Glutamatergic neuron (in vitro differentiated cells): Measurements from ENCODE around the gene DCAF12. TPM values are rescaled to one million over a fixed set of nuclear protein-coding genes. Genes with fewer than 3 reads are reported as not detected.

Experiments used
- DNase-seq: peaks from one replicate; pipeline ENCODE4 v3.0.0; 2022
- H3K27ac Mint-ChIP-seq: one replicate; pipeline ENCODE4 v1.8.0; 2020; ENCODE audit warnings: mild to moderate bottlenecking, mixed read lengths, inconsistent platforms; ENCODE audit not compliant: unreplicated experiment
- H3K27me3 Mint-ChIP-seq: one replicate; pipeline ENCODE4 v1.8.0; 2020; ENCODE audit warnings: mild to moderate bottlenecking, moderate library complexity, mixed read lengths, inconsistent platforms; ENCODE audit not compliant: unreplicated experiment
- H3K36me3 Mint-ChIP-seq: one replicate; pipeline ENCODE4 v1.8.0; 2020; ENCODE audit warnings: mild to moderate bottlenecking, mixed read lengths, inconsistent platforms; ENCODE audit not compliant: unreplicated experiment
- H3K4me1 Mint-ChIP-seq: one replicate; pipeline ENCODE4 v1.8.0; 2020; ENCODE audit warnings: mild to moderate bottlenecking, low read depth, mixed read lengths, inconsistent platforms; ENCODE audit not compliant: unreplicated experiment
- H3K4me3 Mint-ChIP-seq: one replicate; pipeline ENCODE4 v1.8.0; 2020; ENCODE audit warnings: mild to moderate bottlenecking, mixed read lengths, inconsistent platforms; ENCODE audit not compliant: unreplicated experiment
- H3K9me3 Mint-ChIP-seq: one replicate; pipeline ENCODE4 v1.8.0; 2020; ENCODE audit warnings: mild to moderate bottlenecking, moderate library complexity, mixed read lengths, inconsistent platforms; ENCODE audit not compliant: unreplicated experiment
- long read RNA-seq: library from polyadenylated mRNA; unstranded; transcript quantifications from one replicate; pipeline ENCODE4 v2.0.0, GENCODE V29; 2020; ENCODE audit not compliant: unreplicated experiment
- total RNA-seq: library from RNA; stranded (reverse); fragmentation: NEBNext Ultra II Directional; extraction: Animal tissue kit (Norgen Biotek cat#: 25700); gene quantifications from one replicate; pipeline ENCODE4 v1.2.1, GENCODE V29; 2021; ENCODE audit not compliant: unreplicated experiment
- TF ChIP-seq, protein P1 (sequence below): fragments of 200-600 bp; sonication (generic); IDR thresholded peaks from one replicate; pipeline ENCODE4 v1.5.0; 2021; ENCODE audit not compliant: partially characterized antibody, unreplicated experiment

Gene DCAF12
- total RNA-seq = 37.9 TPM
- long read RNA-seq, transcript DCAF12-201 (9 exons, 3,667 nt) = major isoform, 6 of 15 reads
- long read RNA-seq, partial matches to known transcripts = 8 of 15 reads
- long read RNA-seq, other reads (novel, unspliced or antisense) = 1 of 15 reads

DNA sequence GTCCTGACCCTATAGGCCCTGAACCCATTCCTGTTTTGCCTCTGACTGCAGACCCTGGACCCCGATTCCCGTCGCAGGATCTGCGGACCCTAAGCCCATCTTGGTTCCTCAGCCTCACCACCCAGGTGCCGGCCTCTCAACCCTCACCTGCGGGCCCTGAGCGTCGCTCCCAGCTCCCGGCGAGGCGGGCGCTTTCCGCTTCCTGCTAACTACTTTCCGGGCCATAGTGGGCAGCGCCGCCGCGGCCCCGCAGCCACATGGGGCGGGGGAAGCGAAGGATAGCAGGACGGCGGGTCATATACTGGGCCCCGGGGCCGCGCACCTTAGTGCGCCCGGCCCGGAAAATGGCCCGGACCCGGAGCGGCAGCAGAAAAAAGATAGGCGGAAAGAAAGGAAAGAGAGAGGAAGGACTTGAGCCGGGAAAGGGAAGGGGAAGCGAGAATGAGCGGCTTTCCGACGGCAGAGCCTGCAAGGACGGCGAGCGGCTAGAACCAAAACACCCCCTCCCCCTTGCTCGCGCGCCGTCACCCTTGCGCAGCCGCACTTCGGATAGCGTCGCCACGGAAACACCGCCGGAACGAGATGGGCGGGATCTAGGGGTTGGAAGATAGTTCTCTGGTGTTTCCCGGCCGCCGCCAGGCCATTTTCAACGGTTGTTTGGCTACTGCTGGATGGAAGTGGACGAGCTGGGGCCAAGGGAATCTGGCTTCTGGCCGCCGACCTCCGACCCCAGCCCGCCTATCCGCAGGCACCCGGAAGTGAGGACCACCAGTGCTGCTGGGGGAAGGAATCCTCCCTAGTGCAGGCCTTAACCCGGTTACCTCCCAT is at the start of gene DCAF12:
TSS of gene DCAF12 (minus strand) at position 492 of the 828 bp plus-strand sequence. CDS start at position 225, 267 bp downstream.
- H3K4me3 Mint-ChIP-seq = peak within 1 kb of the TSS; percentile 94
- H3K27me3 Mint-ChIP-seq = peaks cover 5% of the 10 kb centered on the region
- peak; percentile 93 for DNase-seq
- peak within 1 kb of the TSS; percentile 95 for H3K27ac Mint-ChIP-seq
- H3K9me3 Mint-ChIP-seq = peaks cover 9% of the 10 kb centered on the region
- peaks cover 11% of the 10 kb centered on the region for H3K4me1 Mint-ChIP-seq
- no peaks in the 10 kb centered on the region for H3K36me3 Mint-ChIP-seq
- TF ChIP-seq, protein P1, sequence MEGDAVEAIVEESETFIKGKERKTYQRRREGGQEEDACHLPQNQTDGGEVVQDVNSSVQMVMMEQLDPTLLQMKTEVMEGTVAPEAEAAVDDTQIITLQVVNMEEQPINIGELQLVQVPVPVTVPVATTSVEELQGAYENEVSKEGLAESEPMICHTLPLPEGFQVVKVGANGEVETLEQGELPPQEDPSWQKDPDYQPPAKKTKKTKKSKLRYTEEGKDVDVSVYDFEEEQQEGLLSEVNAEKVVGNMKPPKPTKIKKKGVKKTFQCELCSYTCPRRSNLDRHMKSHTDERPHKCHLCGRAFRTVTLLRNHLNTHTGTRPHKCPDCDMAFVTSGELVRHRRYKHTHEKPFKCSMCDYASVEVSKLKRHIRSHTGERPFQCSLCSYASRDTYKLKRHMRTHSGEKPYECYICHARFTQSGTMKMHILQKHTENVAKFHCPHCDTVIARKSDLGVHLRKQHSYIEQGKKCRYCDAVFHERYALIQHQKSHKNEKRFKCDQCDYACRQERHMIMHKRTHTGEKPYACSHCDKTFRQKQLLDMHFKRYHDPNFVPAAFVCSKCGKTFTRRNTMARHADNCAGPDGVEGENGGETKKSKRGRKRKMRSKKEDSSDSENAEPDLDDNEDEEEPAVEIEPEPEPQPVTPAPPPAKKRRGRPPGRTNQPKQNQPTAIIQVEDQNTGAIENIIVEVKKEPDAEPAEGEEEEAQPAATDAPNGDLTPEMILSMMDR = no peak

DNA sequence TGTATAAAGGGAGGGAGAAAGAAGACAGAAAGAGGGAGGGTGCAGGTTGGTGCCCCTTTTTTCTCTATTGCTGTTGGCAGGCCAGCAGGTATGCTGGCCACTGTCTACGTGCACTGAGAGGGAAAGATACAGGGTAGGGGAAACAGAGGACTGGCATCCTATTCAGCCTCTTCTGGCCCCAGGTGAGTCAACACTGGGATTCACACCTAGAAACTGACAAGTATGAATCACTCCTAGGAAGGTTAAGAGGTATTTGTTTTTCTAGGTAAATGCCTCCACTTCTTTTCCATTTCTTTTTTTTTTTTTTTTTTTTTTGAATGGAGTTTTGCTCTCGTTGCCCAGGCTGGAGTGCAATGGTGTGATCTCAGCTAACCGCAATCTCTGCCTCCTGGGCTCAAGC is 49.6 kb upstream of the DCAF12 start:
- no peaks in the 10 kb centered on the region for H3K36me3 Mint-ChIP-seq
- no peak overlapping the region for H3K27ac Mint-ChIP-seq
- TF ChIP-seq, protein P1 = no peak
- no peaks in the 10 kb centered on the region for H3K4me1 Mint-ChIP-seq
- H3K27me3 Mint-ChIP-seq = peaks cover 9% of the 10 kb centered on the region
- DNase-seq = no peak
- H3K9me3 Mint-ChIP-seq = peaks cover 10% of the 10 kb centered on the region
- no peak overlapping the region for H3K4me3 Mint-ChIP-seq

DNA sequence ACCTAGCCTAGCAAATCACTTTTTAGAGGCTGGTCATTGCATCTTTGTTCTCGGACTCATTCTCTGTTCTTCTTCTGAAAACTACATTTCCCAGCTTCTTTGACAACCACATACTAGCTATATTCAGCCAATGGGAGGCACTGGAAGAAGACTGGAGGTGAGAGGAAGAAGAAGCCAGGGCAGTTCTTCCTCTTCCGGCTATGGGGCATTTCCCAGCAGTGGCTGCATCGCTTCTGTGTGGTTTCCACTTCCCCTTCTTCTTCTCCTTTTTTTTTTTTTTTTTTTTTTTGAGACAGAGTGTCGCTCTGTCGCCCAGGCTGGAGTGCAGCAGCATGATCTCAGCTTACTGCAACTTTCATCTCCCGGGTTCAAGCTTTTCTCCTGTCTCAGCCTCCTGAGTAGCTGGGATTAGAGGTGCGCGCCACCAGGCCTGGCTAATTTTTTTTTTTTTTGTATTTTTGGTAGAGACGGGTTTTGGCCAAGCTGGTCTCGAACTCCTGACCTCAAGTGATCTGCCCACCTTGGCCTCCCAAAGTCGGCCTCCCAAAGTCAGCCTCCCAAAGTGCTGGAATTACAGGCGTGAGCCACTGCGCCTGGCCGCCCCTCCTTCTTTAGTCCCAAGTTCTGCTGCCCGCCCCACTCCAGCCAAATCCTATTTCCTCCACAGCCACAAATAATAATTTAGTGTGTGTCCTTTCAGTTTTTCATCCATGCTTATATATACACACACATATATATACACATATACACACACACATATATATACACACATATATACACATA is 45.4 kb upstream of the DCAF12 start:
- TF ChIP-seq, protein P1 = no peak
- peaks cover 5% of the 10 kb centered on the region for H3K27me3 Mint-ChIP-seq
- no peak for DNase-seq

GRCh38 chr9:34170237-34170991 is 43.9 kb upstream of the DCAF12 start:
- Mint-ChIP-seq H3K27me3 (peaks cover 5% of the 10 kb centered on the region), H3K4me3 (no peak overlapping the region), H3K36me3 (peaks cover 4% of the 10 kb centered on the region), H3K4me1 (no peaks in the 10 kb centered on the region), H3K9me3 (no peaks in the 10 kb centered on the region), H3K27ac (no peak overlapping the region)
- no peak for DNase-seq
- TF ChIP-seq, protein P1 = no peak

More for the DNA sequence above, 45.4 kb upstream of the DCAF12 start:
- Mint-ChIP-seq H3K9me3 (no peaks in the 10 kb centered on the region), H3K4me3 (no peak overlapping the region), H3K27ac (no peak overlapping the region), H3K4me1 (no peaks in the 10 kb centered on the region), H3K36me3 (peaks cover 4% of the 10 kb centered on the region)
